ENCODE results near the gene HSD17B8. TPM values are rescaled to one million over a fixed set of nuclear protein-coding genes. Genes with fewer than 3 reads are reported as not detected.

HSD17B8 gene
- total RNA-seq, 1 donor from 2014 or later, result 3.5 TPM

- H3K4me3 Mint-ChIP-seq (ENCODE audit: unreplicated experiment), result peak overlapping the region; percentile 30
- no peak for DNase-seq (ENCODE audit: extremely low spot score, unreplicated experiment)
- no peaks in the 10 kb centered on the region for H3K27me3 Mint-ChIP-seq (ENCODE audit: unreplicated experiment)
- H3K4me1 Mint-ChIP-seq (ENCODE audit: unreplicated experiment), result peaks cover 61% of the 10 kb centered on the region
- H3K9me3 Mint-ChIP-seq (ENCODE audit: unreplicated experiment), result no peaks in the 10 kb centered on the region
- H3K27ac Mint-ChIP-seq (ENCODE audit: unreplicated experiment), result peak overlapping the region; percentile 72
- H3K36me3 Mint-ChIP-seq (ENCODE audit: unreplicated experiment), result peaks cover 37% of the 10 kb centered on the region
- TF ChIP-seq, protein P1, sequence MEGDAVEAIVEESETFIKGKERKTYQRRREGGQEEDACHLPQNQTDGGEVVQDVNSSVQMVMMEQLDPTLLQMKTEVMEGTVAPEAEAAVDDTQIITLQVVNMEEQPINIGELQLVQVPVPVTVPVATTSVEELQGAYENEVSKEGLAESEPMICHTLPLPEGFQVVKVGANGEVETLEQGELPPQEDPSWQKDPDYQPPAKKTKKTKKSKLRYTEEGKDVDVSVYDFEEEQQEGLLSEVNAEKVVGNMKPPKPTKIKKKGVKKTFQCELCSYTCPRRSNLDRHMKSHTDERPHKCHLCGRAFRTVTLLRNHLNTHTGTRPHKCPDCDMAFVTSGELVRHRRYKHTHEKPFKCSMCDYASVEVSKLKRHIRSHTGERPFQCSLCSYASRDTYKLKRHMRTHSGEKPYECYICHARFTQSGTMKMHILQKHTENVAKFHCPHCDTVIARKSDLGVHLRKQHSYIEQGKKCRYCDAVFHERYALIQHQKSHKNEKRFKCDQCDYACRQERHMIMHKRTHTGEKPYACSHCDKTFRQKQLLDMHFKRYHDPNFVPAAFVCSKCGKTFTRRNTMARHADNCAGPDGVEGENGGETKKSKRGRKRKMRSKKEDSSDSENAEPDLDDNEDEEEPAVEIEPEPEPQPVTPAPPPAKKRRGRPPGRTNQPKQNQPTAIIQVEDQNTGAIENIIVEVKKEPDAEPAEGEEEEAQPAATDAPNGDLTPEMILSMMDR (IDR thresholded peaks at IDR 0.05), result no peak
Observed at GRCh38 chr6:33206027-33206863, 1.8 kb downstream of the HSD17B8 start.

DNA sequence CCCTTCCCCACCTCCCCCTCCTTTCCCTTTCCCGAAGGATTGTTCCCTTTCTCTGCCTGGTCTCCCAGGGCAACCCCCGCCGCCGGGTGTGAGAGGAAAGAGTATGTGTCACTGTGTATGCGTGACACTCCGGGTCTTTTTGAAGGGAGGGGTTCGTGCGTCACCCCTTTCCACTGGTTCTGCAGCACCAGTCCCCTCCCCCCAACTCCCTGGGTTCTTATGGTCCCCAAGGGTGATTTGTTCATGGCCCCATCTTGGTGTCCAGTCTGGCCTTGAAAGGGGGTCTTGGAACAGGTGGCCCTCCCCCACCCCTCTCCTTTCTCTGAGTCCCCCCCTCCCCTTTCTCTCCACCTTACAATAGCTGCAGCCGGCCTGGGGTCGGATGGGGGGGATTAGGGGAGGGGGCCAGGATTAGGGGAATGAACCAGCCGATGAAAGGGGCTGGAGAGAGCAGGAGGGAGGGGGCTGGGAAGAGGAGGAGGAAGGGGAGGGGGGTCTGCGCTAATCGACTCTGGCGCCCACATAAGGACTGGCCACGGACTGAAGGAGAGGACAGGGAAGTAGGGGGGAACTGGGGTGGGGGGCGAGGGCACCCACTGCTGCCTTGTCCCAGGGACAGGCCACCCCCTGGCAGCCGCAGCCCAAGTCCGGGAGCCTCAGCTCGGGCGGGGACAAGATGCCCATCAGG lies 2.6 kb downstream of the HSD17B8 start:
- no peak for DNase-seq (ENCODE audit: extremely low spot score, unreplicated experiment)
- TF ChIP-seq, protein P1 (IDR thresholded peaks at IDR 0.05), result no peak
- H3K27me3 Mint-ChIP-seq (ENCODE audit: unreplicated experiment), result no peaks in the 10 kb centered on the region
- peak overlapping the region; percentile 97 for H3K27ac Mint-ChIP-seq (ENCODE audit: unreplicated experiment)
- peak overlapping the region; percentile 97 for H3K4me3 Mint-ChIP-seq (ENCODE audit: unreplicated experiment)
- H3K9me3 Mint-ChIP-seq (ENCODE audit: unreplicated experiment), result no peaks in the 10 kb centered on the region
- peaks cover 33% of the 10 kb centered on the region for H3K36me3 Mint-ChIP-seq (ENCODE audit: unreplicated experiment)
- H3K4me1 Mint-ChIP-seq (ENCODE audit: unreplicated experiment), result peaks cover 55% of the 10 kb centered on the region

GRCh38 chr6:33207552-33208090 lies 3.2 kb downstream of the HSD17B8 start:
- TF ChIP-seq, protein P1 (IDR thresholded peaks at IDR 0.05), result no peak
- peaks cover 54% of the 10 kb centered on the region for H3K4me1 Mint-ChIP-seq (ENCODE audit: unreplicated experiment)
- H3K27ac Mint-ChIP-seq (ENCODE audit: unreplicated experiment), result peak overlapping the region; percentile 97
- H3K27me3 Mint-ChIP-seq (ENCODE audit: unreplicated experiment), result no peaks in the 10 kb centered on the region
- H3K36me3 Mint-ChIP-seq (ENCODE audit: unreplicated experiment), result peaks cover 29% of the 10 kb centered on the region
- peak; percentile 88 for DNase-seq (ENCODE audit: extremely low spot score, unreplicated experiment)
- H3K4me3 Mint-ChIP-seq (ENCODE audit: unreplicated experiment), result peak overlapping the region; percentile 97
- H3K9me3 Mint-ChIP-seq (ENCODE audit: unreplicated experiment), result no peaks in the 10 kb centered on the region

- peak; percentile 95 for DNase-seq (ENCODE audit: extremely low spot score, unreplicated experiment)
- TF ChIP-seq, protein P1 (IDR thresholded peaks at IDR 0.05), result no peak
- peak within 1 kb of the TSS; percentile 97 for H3K4me3 Mint-ChIP-seq (ENCODE audit: unreplicated experiment)
- peaks cover 54% of the 10 kb centered on the region for H3K4me1 Mint-ChIP-seq (ENCODE audit: unreplicated experiment)
- no peaks in the 10 kb centered on the region for H3K9me3 Mint-ChIP-seq (ENCODE audit: unreplicated experiment)
- H3K27ac Mint-ChIP-seq (ENCODE audit: unreplicated experiment), result peak within 1 kb of the TSS; percentile 97
- H3K36me3 Mint-ChIP-seq (ENCODE audit: unreplicated experiment), result peaks cover 22% of the 10 kb centered on the region
- H3K27me3 Mint-ChIP-seq (ENCODE audit: unreplicated experiment), result no peaks in the 10 kb centered on the region
Observed at GRCh38 chr6:33208091-33208967, 3.9 kb downstream of the HSD17B8 start, which contains the start of gene RING1. RING1 (plus strand) TSS chr6:33208500; CDS start chr6:33208823, 323 bp downstream.
